H9 (cell line): Measurements from ENCODE around the gene TRIO. TPM values are rescaled to one million over a fixed set of nuclear protein-coding genes. Genes with fewer than 3 reads are reported as not detected.
A peak's percentile ranks its signal among the peaks of the same experiment; 100 is the strongest.

Experiments used
- DNase-seq: peaks from one replicate; pipeline ENCODE4 v3.0.0-alpha.2; 2017
- H2AFZ ChIP-seq: one replicate; pipeline ENCODE4 v1.6.1; 2013; ENCODE audit warnings: mild to moderate bottlenecking, low read length, control low read depth, moderate library complexity
- H2AK5ac ChIP-seq: 2 replicates; pipeline ENCODE4 v1.6.1; 2013; ENCODE audit warnings: low read length, control low read depth, mixed read lengths; ENCODE audit not compliant: insufficient read length
- H2BK120ac ChIP-seq: one replicate; pipeline ENCODE4 v1.6.1; 2013; ENCODE audit warnings: low read depth, mild to moderate bottlenecking, low read length, control low read depth, inconsistent platforms; ENCODE audit not compliant: poor library complexity, severe bottlenecking
- H2BK12ac ChIP-seq: 2 replicates; pipeline ENCODE4 v1.6.1; 2013; ENCODE audit warnings: low read length, control low read depth, mixed read lengths, low read depth; ENCODE audit not compliant: insufficient read length
- H2BK15ac ChIP-seq: 2 replicates; pipeline ENCODE4 v1.6.1; 2013; ENCODE audit warnings: low read depth, low read length, control low read depth
- H2BK20ac ChIP-seq: one replicate; pipeline ENCODE4 v1.6.1; 2013; ENCODE audit warnings: low read depth, mild to moderate bottlenecking, low read length, control low read depth, inconsistent platforms; ENCODE audit not compliant: poor library complexity, severe bottlenecking
- H2BK5ac ChIP-seq: 2 replicates; pipeline ENCODE4 v1.6.1; 2013; ENCODE audit warnings: low read length, control low read depth, mixed read lengths; ENCODE audit not compliant: insufficient read length
- H3K14ac ChIP-seq: 2 replicates; pipeline ENCODE4 v1.6.1; 2013; ENCODE audit warnings: low read length, control low read depth; ENCODE audit not compliant: insufficient read depth
- H3K18ac ChIP-seq: 2 replicates; pipeline ENCODE4 v1.6.1; 2013; ENCODE audit warnings: low read depth, mild to moderate bottlenecking, mixed read lengths, low read length, control low read depth; ENCODE audit not compliant: insufficient read length
- H3K23ac ChIP-seq: 2 replicates; pipeline ENCODE4 v1.6.1; 2013; ENCODE audit warnings: low read length, control low read depth, mixed read lengths, low read depth; ENCODE audit not compliant: insufficient read length
- H3K23me2 ChIP-seq: 2 replicates; pipeline ENCODE4 v1.6.1; 2013; ENCODE audit warnings: low read depth, mild to moderate bottlenecking, mixed read lengths, low read length, control low read depth; ENCODE audit not compliant: insufficient read length, poor library complexity, severe bottlenecking
- H3K27ac ChIP-seq: 2 replicates; pipeline ENCODE4 v1.5.1; 2013; ENCODE audit warnings: low read length, control low read depth, mixed read lengths, low read depth; ENCODE audit not compliant: insufficient read length
- H3K27me3 ChIP-seq: 2 replicates; pipeline ENCODE4 v1.6.1; 2013; ENCODE audit warnings: low read length, control low read depth, inconsistent platforms; ENCODE audit not compliant: insufficient read depth
- H3K4ac ChIP-seq: 2 replicates; pipeline ENCODE4 v1.6.1; 2013; ENCODE audit warnings: low read depth, mild to moderate bottlenecking, control low read depth, inconsistent platforms, low read length, moderate library complexity
- H3K4me1 ChIP-seq: 2 replicates; pipeline ENCODE4 v1.6.1; 2013; ENCODE audit warnings: low read length, control low read depth, inconsistent platforms; ENCODE audit not compliant: insufficient read depth
- H3K4me2 ChIP-seq: 2 replicates; pipeline ENCODE4 v1.6.1; 2013; ENCODE audit warnings: low read length, control low read depth, mixed read lengths; ENCODE audit not compliant: insufficient read length, insufficient read depth
- H3K56ac ChIP-seq: 2 replicates; pipeline ENCODE4 v1.6.1; 2013; ENCODE audit warnings: low read depth, mild to moderate bottlenecking, mixed read lengths, low read length, control low read depth; ENCODE audit not compliant: insufficient read length
- H3K79me1 ChIP-seq: 2 replicates; pipeline ENCODE4 v1.6.1; 2013; ENCODE audit warnings: low read depth, mild to moderate bottlenecking, moderate library complexity, low read length, control low read depth, inconsistent platforms; ENCODE audit not compliant: insufficient read depth, poor library complexity, severe bottlenecking
- H3K79me2 ChIP-seq: 2 replicates; pipeline ENCODE4 v1.6.1; 2013; ENCODE audit warnings: low read length, control low read depth, inconsistent platforms; ENCODE audit not compliant: insufficient read depth
- H3K9ac ChIP-seq: 2 replicates; pipeline ENCODE4 v1.6.1; 2013; ENCODE audit warnings: low read length, control low read depth, mixed read lengths; ENCODE audit not compliant: insufficient read length; ENCODE audit errors: extremely low read depth
- H3K9me3 ChIP-seq: one replicate; pipeline ENCODE4 v1.6.1; 2013; ENCODE audit warnings: low read depth, low read length, inconsistent platforms; ENCODE audit not compliant: control insufficient read depth
- H3T11ph ChIP-seq: one replicate; pipeline ENCODE4 v1.6.1; 2013; ENCODE audit warnings: mild to moderate bottlenecking, low read length, control low read depth, inconsistent platforms
- H4K20me1 ChIP-seq: one replicate; pipeline ENCODE4 v1.6.1; 2013; ENCODE audit not compliant: control insufficient read depth, insufficient read length, insufficient read depth
- H4K5ac ChIP-seq: 2 replicates; pipeline ENCODE4 v1.6.1; 2013; ENCODE audit warnings: low read depth, mild to moderate bottlenecking, mixed read lengths, low read length, control low read depth; ENCODE audit not compliant: insufficient read length
- H4K8ac ChIP-seq: replicated peaks from 2 replicates; pipeline ENCODE4 v1.6.1; 2013; ENCODE audit warnings: low read length, control low read depth, mixed read lengths, low read depth; ENCODE audit not compliant: insufficient read length
- H4K91ac ChIP-seq: 2 replicates; pipeline ENCODE4 v1.6.1; 2013; ENCODE audit warnings: low read depth, mild to moderate bottlenecking, moderate library complexity, mixed read lengths, low read length, control low read depth; ENCODE audit not compliant: insufficient read length
- H3K27ac Mint-ChIP-seq, 3 experiments: 2 replicates in 2 of 3; 3 replicates in 1 of 3; pipeline ENCODE4 v1.8.0; 2020 to 2021; ENCODE audit warnings: mixed read lengths in 3 of 3, mild to moderate bottlenecking in 1 of 3, moderate library complexity in 1 of 3
- H3K27me3 Mint-ChIP-seq: 2 replicates; pipeline ENCODE4 v1.8.0; 2021; ENCODE audit warnings: low read depth, mild to moderate bottlenecking, moderate library complexity, mixed read lengths
- H3K36me3 Mint-ChIP-seq, 3 experiments: 2 replicates in 2 of 3; 3 replicates in 1 of 3; pipeline ENCODE4 v1.8.0; 2020 to 2021; ENCODE audit warnings: low read depth in 3 of 3, mixed read lengths in 3 of 3; ENCODE audit not compliant: insufficient read depth in 1 of 3
- H3K4me1 Mint-ChIP-seq, 2 experiments: 2 replicates each; pipeline ENCODE4 v1.8.0; 2020; ENCODE audit warnings: mixed read lengths in 2 of 2
- H3K4me3 Mint-ChIP-seq, 2 experiments: 2 replicates in 1 of 2; 3 replicates in 1 of 2; pipeline ENCODE4 v1.8.0; 2020 to 2021; ENCODE audit warnings: mild to moderate bottlenecking in 2 of 2, mixed read lengths in 2 of 2, moderate library complexity in 1 of 2
- H3K9me3 Mint-ChIP-seq, 2 experiments: 2 replicates in 1 of 2; 3 replicates in 1 of 2; pipeline ENCODE4 v1.8.0; 2020; ENCODE audit warnings: mild to moderate bottlenecking in 2 of 2, mixed read lengths in 2 of 2, moderate library complexity in 1 of 2
- CTCF ChIP-seq: fragments of 200-600 bp; sonication (generic); conservative IDR thresholded peaks from 3 replicates; pipeline ENCODE4 v1.8.0; 2021; ENCODE audit warnings: antibody characterized with exemption, mild to moderate bottlenecking
- WGBS: extraction: QIAGEN DNeasy Blood & Tissue Kit; methylation state at CpG from one replicate; pipeline ENCODE4 v1.1.7; 2013; ENCODE audit warnings: missing lambda C conversion rate, low lambda C conversion rate, mixed read lengths; ENCODE audit not compliant: insufficient read length; ENCODE audit errors: extremely low coverage; 5-methylcytosine and 5-hydroxymethylcytosine counted together
- total RNA-seq: library from RNA; stranded (reverse); gene quantifications from 2 replicates; pipeline ENCODE4 v1.2.1, GENCODE V29; 2021

Gene TRIO
- total RNA-seq, 1 experiment from 2014 or later = 87.8 TPM

DNA sequence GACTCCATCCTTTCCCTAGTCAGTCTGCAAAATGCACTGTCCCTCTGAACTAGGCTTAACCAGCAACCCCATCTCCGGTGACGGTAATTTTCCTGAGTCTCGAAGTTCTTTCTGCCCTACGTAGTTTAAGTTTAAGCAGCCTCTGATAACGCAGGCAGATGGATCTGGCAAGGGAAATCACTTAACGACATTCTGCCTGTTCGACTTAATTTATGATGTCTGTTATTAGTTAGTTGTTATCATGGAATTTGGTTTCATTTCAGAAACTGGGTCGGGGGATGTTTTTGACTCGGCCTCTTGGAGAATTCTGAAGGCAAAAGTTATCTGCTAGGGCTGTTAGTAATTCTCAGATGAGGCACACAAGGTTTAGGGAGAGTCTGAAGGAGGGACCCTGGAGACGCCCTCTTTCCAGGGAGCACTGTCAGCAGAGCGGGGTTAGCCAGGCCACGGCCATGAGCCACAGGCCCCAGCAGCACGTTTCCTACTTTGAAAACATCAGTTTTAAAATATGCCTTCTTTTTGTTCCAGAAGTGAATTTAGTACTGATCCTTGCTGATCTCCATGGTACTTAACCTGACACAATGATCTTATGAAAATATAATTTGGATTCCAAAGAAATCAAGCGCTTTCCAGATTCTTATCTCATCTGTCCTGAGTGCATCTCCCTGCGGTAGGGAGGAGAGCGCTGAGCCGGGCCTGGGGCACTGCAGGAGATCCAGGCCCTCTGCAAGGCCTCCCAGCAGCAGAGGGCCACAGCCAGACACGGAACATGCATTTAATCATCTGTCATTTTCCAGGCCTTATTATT lies 267.5 kb downstream of the TRIO start:
- H2BK15ac ChIP-seq = no peak overlapping the region
- H3K27ac ChIP-seq = no peak overlapping the region
- no peak overlapping the region for H2AK5ac ChIP-seq
- no peaks in the 10 kb centered on the region for H3K4me1 ChIP-seq
- no peak overlapping the region for H3K14ac ChIP-seq
- H3K27me3 ChIP-seq = no peaks in the 10 kb centered on the region
- H2BK20ac ChIP-seq = no peak overlapping the region
- H2BK5ac ChIP-seq = no peak overlapping the region
- H2BK12ac ChIP-seq = no peak overlapping the region
- H3K79me1 ChIP-seq = no peaks in the 10 kb centered on the region
- no peak overlapping the region for H3T11ph ChIP-seq
- peaks cover 14 to 23% of the 10 kb centered on the region in 2 experiments for H3K4me1 Mint-ChIP-seq
- no peak overlapping the region for H4K5ac ChIP-seq
- no peak for DNase-seq
- TF ChIP-seq CTCF = no peak
- H3K18ac ChIP-seq = no peak overlapping the region
- H3K23ac ChIP-seq = no peak overlapping the region
- no peak overlapping the region for H3K4ac ChIP-seq
- H3K9ac ChIP-seq = no peak overlapping the region
- H3K9me3 ChIP-seq = no peaks in the 10 kb centered on the region
- no peak overlapping the region for H4K8ac ChIP-seq
- H4K91ac ChIP-seq = no peak overlapping the region
- H3K36me3 Mint-ChIP-seq = peaks cover 7 to 69% (median 45%) of the 10 kb centered on the region in 3 experiments; a peak in 5 of 7 replicates
- no peaks in the 10 kb centered on the region for H3K9me3 Mint-ChIP-seq
- H3K56ac ChIP-seq = no peak overlapping the region
- H2BK120ac ChIP-seq = no peak overlapping the region
- no peaks in the 10 kb centered on the region for H3K23me2 ChIP-seq
- H3K4me3 Mint-ChIP-seq = no peak overlapping the region
- no peak overlapping the region for H2AFZ ChIP-seq
- H3K27me3 Mint-ChIP-seq = no peaks in the 10 kb centered on the region
- no CpG with 5 or more reads among the region's 18 CpGs for WGBS
- H3K4me2 ChIP-seq = no peak overlapping the region
- H4K20me1 ChIP-seq = no peaks in the 10 kb centered on the region
- H3K79me2 ChIP-seq = no peaks in the 10 kb centered on the region
- peak overlapping the region; percentile 27 to 45 (median 30); a peak in 2 of 7 replicates for H3K27ac Mint-ChIP-seq
